ENCODE results near the gene EXOC6B. TPM values are rescaled to one million over a fixed set of nuclear protein-coding genes. Genes with fewer than 3 reads are reported as not detected.

EXOC6B gene
- total and polyA plus RNA-seq, 3 donors from 2014 or later, result 27.7 to 45.2 (median 31.7) TPM

- H3K27ac ChIP-seq, result no peak overlapping the region
- H3K9me3 ChIP-seq, result no peaks in the 10 kb centered on the region
- no peaks in the 10 kb centered on the region for H3K36me3 ChIP-seq (ENCODE audit: low read depth, missing control alignments)
- no peak overlapping the region for H3K4me3 ChIP-seq
- WGBS, 2 donors, result 92 to 93% methylated on average over 3 of the region's 3 CpGs
- H3K4me1 ChIP-seq, result peaks cover 10% of the 10 kb centered on the region
- intact Hi-C loops (cut with DNase I; ENCODE audit: low total_unique reads), result no loop called here
- DNase-seq, result no peak
- TF ChIP-seq POLR2A (IDR thresholded peaks at IDR 0.05), result no peak
- no peak for TF ChIP-seq CTCF (IDR thresholded peaks at IDR 0.05)
- no peaks in the 10 kb centered on the region for H3K27me3 ChIP-seq
These were observed 4.7 kb downstream of the EXOC6B start for GRCh38 chr2:72821118-72821517.

- no peaks in the 10 kb centered on the region for H3K36me3 ChIP-seq (ENCODE audit: low read depth, missing control alignments)
- peaks cover 9% of the 10 kb centered on the region for H3K4me1 ChIP-seq
- no peaks in the 10 kb centered on the region for H3K9me3 ChIP-seq
- no peak overlapping the region for H3K27ac ChIP-seq
- H3K27me3 ChIP-seq, result no peaks in the 10 kb centered on the region
- intact Hi-C loops (cut with DNase I; ENCODE audit: low total_unique reads), result no loop called here
- no peak for DNase-seq
- TF ChIP-seq POLR2A (IDR thresholded peaks at IDR 0.05), result no peak
- TF ChIP-seq CTCF (IDR thresholded peaks at IDR 0.05), result no peak
- no peak overlapping the region for H3K4me3 ChIP-seq
These were observed 6.3 kb downstream of the EXOC6B start for GRCh38 chr2:72819501-72819900.

DNA sequence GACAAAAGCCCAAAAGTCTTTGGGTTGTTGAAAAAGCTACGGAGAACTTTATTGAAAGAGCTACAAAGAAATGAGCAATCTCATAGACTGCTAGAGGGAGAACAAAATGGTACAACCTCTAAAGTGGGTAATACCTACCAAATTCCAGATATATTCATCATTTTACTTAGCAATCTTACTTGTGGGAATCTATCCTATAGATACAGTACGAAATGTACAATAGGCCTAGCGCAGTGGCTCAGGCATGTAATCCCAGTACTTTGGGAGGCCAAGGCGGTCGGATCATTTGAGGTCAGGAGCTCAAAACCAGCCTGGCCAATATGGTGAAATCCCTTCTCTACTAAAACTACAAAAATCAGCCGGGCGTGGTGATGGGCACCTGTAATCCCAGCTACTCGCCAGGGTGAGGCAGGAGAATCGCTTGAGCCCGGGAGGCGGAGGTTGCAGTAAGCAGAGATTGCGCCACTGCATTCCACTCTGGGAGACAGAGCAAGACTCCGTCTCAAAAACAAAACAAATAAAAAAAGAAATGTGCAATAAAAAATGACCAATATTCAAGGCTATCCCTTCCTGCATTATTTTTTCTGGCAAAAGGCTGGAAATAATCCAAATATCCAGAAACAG is 10.1 kb downstream of the EXOC6B start:
- Histone ChIP-seq H3K9me3 (no peaks in the 10 kb centered on the region), H3K4me1 (no peaks in the 10 kb centered on the region), H3K4me3 (no peak overlapping the region), H3K36me3 (ENCODE audit: low read depth, missing control alignments) (no peaks in the 10 kb centered on the region), H3K27ac (no peak overlapping the region), H3K27me3 (no peaks in the 10 kb centered on the region)
- TF ChIP-seq CTCF (IDR thresholded peaks at IDR 0.05) (no peak), POLR2A (IDR thresholded peaks at IDR 0.05) (no peak)
- WGBS, 2 donors, result 72 to 76% methylated on average over 13 of the region's 13 CpGs
- DNase-seq, result no peak
- intact Hi-C loops (cut with DNase I; ENCODE audit: low total_unique reads), result no loop called here

DNA sequence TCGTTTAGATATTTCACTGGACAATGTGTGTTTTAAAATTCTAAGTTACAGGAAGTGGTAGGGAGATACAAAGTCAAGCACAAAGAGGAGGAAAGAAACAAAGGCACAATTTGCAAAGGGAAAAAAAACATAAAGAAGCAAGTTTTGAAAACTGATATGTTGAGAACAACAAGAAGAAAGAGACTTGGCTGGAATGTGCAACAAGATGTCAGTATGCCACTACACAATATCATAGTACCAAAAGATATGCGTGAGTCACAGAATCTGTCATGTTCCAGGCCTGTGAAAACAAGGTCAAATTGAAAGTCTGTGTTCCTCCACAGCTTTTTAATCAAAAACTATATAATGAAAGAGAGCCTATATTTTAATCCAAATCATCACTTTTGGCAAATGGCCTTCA is 12.0 kb downstream of the EXOC6B start:
- no peak overlapping the region for H3K27ac ChIP-seq
- 32 to 37% methylated on average over 2 of the region's 2 CpGs for WGBS, 2 donors
- no peaks in the 10 kb centered on the region for H3K27me3 ChIP-seq
- no peak for TF ChIP-seq CTCF (IDR thresholded peaks at IDR 0.05)
- no peak for TF ChIP-seq POLR2A (IDR thresholded peaks at IDR 0.05)
- H3K4me3 ChIP-seq, result no peak overlapping the region
- no peaks in the 10 kb centered on the region for H3K9me3 ChIP-seq
- H3K4me1 ChIP-seq, result no peaks in the 10 kb centered on the region
- no peaks in the 10 kb centered on the region for H3K36me3 ChIP-seq (ENCODE audit: low read depth, missing control alignments)
- no peak for DNase-seq
- intact Hi-C loops (cut with DNase I; ENCODE audit: low total_unique reads), result no loop called here

- 97 to 98% methylated on average over 4 of the region's 4 CpGs for WGBS, 2 donors
- intact Hi-C loops (cut with DNase I; ENCODE audit: low total_unique reads), result no loop called here
- Histone ChIP-seq H3K4me3 (no peak overlapping the region), H3K27ac (no peak overlapping the region), H3K36me3 (ENCODE audit: low read depth, missing control alignments) (no peaks in the 10 kb centered on the region), H3K27me3 (no peaks in the 10 kb centered on the region), H3K4me1 (no peaks in the 10 kb centered on the region), H3K9me3 (no peaks in the 10 kb centered on the region)
- no peak for DNase-seq
- TF ChIP-seq CTCF (IDR thresholded peaks at IDR 0.05) (no peak), POLR2A (IDR thresholded peaks at IDR 0.05) (no peak)
These were observed 15.7 kb downstream of the EXOC6B start for GRCh38 chr2:72810165-72810564.
